Activated effector memory CD4-positive, alpha-beta T cell treated with anti-CD3 and anti-CD28 coated beads, Interleukin-2, amount 50 U/mL, for 16 hours (primary cell): ENCODE data around the gene CR1L.
"Not testable (repeated sequence)": the region's sequence is repeated elsewhere in the genome, so short reads cannot be mapped to it uniquely, and the experiment has no call there.

Experiments used
- DNase-seq: peaks from one replicate; pipeline ENCODE4 v3.0.0-alpha.2; 2020

CR1L gene

GRCh38 chr1:207747627-207748492, 102.9 kb downstream of the CR1L start:
- DNase-seq = no peak

GRCh38 chr1:207748737-207749528, 104.0 kb downstream of the CR1L start:
- DNase-seq = no peak

DNA sequence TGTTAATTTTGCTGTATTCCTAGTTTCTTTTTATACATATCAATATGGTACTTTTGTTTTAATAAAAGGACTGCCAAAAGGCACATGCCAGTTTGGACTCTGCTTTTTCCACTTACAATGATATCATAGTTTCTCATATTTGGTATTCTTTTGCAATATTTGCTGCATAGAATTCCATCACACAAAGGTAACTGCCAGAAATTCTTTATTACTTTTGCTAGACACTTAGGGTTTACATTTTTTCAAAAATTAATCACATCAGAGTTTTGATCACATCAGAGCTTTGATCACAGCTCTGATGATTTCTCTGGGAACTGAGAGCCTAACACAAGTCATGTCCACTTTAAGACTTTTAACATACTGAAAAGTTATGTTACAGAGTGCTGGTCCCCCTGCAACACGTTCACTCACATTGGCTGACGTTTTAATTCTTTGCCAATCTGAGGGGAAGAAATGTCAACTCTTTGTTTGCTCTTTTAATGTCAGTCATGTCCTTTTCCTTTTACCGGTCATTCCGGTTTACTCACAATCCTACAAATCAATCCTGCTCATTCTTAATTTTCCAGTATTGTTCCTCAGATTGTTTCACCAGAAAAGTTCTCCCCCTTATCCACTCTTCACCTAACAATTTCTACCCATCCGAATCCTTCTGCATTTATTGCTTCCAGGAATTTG, 105.8 kb downstream of the CR1L start:
- no peak for DNase-seq

GRCh38 chr1:207751463-207751789, 106.5 kb downstream of the CR1L start:
- not testable (repeated sequence) for DNase-seq

DNA sequence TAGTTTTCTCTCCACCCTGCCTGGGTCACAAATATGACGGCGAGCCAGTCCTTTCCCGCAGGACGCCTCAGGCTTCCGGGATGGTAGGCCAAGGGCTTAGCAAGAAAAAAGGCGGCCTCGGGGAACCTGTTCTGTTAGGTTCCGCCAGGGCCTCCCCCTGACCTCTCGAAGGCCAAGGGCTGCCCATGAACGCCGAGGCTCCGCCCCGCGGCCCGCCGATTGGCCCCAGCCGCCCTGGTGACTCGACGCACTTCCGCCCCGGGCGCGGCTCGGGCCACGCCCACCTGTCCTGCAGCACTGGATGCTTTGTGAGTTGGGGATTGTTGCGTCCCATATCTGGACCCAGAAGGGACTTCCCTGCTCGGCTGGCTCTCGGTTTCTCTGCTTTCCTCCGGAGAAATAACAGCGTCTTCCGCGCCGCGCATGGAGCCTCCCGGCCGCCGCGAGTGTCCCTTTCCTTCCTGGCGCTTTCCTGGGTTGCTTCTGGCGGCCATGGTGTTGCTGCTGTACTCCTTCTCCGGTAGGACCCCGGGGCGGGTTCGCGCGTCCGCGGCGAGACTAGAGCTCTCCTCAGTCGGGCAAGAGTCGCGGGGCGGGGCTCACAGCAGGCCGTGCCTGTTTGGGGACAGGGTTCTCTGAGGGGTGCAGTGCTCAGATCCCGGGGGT, 107.0 kb downstream of the CR1L start, which contains the start of gene CD46:
Gene CD46 (plus strand): TSS at position 265 of the 666 bp plus-strand sequence. CDS start 159 bp downstream, at position 424.
- DNase-seq = peak; percentile 98

DNA sequence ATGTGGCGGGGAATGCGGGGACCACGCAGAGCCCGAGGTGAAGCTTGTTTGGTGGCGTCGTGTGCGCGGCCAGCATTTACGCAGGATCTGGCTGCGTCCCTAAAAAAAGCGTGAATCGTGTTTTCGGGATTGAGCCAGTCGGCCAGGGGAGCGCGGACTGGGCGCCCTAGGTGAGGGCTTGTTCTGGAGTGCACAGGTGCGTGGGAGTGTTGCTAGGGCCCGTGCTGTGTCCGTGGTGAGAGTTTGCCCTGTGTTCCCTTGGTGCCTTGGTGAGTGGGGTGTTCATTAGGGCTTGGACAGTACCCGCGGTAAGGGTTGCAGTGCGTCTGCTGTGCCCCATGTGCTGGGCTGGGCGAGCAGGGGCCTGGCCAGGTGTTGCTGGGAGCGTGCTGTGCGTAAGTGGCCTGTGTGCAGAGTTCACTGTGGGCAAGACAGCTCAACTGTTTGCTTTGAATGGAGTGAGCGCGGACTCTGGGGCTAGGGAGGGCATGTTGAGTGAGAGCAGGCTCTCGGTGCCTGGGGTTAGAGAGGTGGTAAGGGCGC, 107.6 kb downstream of the CR1L start:
- peak; percentile 77 for DNase-seq

DNA sequence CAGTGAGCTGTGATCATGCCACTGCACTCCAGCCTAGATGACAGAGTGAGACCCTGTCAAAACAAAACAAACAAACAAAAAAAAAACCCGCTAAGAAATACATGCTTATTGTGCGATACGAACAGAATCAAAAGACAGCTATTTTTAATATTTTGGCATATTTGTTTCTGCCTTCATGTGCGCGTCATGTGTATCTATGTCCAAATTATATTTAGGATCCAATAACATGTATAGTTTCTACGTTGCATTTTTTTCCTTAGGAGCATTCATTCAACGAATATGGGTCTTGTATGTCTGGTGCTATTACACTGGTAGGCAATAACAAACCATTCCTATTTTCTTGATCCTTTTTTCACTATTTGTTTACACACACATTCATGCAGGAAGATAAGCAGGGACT, 108.7 kb downstream of the CR1L start:
- no peak for DNase-seq

DNA sequence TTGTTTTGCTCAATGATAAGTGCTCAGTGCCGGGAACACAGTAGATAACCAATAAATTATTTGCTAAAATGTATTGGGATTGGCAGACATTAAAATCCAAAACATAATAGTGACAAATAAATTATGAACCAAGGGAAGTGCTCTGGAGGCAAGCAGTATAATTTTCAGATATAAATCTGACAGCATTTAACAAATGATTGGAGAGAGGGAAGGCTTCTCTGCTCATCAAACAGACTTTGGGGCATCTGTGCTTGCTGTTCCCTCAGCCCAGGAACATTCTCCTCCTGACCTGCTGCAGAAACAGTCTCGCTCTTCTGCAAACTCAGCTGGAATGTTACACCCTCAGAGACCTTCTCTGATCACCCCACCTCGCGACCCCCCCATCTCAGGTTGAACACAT, 109.1 kb downstream of the CR1L start:
- DNase-seq = no peak

- no peak for DNase-seq
Observed at GRCh38 chr1:207754974-207755700, 110.2 kb downstream of the CR1L start.

GRCh38 chr1:207755846-207756693, 111.1 kb downstream of the CR1L start:
- DNase-seq = no peak

- DNase-seq = no peak
Observed at GRCh38 chr1:207762622-207763021, 117.7 kb downstream of the CR1L start.

DNA sequence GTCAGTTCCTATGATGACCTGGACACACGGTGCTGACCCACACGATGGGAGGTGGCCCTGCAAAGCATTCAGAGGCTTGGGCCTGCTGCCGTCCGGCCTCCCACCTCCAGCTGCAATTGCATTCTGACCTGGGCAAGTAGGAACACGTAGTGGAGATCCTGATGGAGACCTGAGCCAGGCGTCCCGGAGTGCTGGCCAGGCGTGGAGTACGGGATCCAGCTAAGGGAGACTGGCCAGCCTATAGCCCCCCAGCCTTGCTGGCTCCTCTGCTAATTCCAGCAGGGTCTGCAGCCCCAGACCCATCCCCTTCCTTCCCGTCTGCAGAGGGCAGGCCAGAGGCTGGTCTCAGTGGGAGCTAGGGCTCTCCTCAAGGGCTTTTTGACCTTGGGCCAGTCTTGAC, 118.2 kb downstream of the CR1L start:
- DNase-seq = no peak

DNA sequence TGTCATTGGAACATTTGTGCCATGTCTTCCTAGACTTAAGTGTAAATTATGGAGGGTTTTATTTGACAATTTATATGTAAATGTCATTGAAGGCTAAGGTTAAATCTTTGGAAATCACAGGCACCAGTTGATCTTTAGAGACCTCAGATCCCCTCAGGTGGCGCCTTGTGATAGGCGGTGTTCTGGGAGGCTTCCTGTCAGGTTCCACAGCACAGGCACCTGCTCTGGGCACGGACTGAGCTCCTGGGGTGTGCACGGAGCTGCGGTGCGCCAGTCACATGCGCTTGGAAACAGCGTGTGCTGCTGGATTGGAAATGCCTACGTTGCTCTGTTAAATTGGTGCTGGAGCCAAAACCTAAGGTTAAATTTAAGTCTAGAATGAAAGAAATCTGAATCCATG, 119.0 kb downstream of the CR1L start:
- DNase-seq = no peak

DNA sequence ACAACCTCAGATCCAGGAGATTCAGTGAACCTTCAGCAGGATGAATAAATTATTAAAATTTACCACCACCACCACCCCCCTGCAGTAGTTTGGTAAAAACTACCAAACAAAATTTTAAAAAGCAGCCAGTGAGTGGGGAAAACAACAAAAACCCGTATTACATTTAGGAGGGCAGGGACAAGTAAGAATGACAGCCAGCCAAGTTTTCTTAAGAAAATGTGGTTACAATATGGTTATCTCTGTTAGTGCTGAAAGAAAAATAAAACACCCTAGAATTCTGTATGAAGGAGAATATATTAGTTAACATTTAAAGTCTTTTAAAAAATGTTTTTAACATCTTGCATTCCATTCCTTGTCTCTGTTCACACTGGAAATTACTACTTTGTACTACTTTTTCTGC, 121.6 kb downstream of the CR1L start:
- DNase-seq = no peak

- DNase-seq = not testable (repeated sequence)
Observed at GRCh38 chr1:207770514-207770913, 125.6 kb downstream of the CR1L start.
